ENCODE results near the gene ABAT.
"Not testable (repeated sequence)": the region's sequence is repeated elsewhere in the genome, so short reads cannot be mapped to it uniquely, and the experiment has no call there.

Gene ABAT

GRCh38 chr16:8785408-8785807, 111.0 kb downstream of the ABAT start:
- DNase-seq (ENCODE audit: low read depth in 2 of 2) = no peak

- DNase-seq (ENCODE audit: low read depth in 2 of 2) = not testable (repeated sequence)
These were observed 111.9 kb downstream of the ABAT start for GRCh38 chr16:8786316-8786715.

- DNase-seq (ENCODE audit: low read depth in 2 of 2) = no peak
These were observed 114.3 kb downstream of the ABAT start for GRCh38 chr16:8788578-8789172.

GRCh38 chr16:8795091-8795490, 120.7 kb downstream of the ABAT start:
- no peak for DNase-seq (ENCODE audit: low read depth in 2 of 2)

GRCh38 chr16:8795818-8796217, 121.4 kb downstream of the ABAT start:
- no peak for DNase-seq (ENCODE audit: low read depth in 2 of 2)

GRCh38 chr16:8796469-8797363, 122.3 kb downstream of the ABAT start:
- DNase-seq (ENCODE audit: low read depth in 2 of 2) = no peak

GRCh38 chr16:8797364-8798173, 123.2 kb downstream of the ABAT start, which contains the start of the genes PMM2 and TMEM186:
PMM2 (plus strand) TSS chr16:8797839; CDS start chr16:8797883, 44 bp downstream.
TMEM186 (minus strand) TSS chr16:8797639; CDS start chr16:8797614, 25 bp downstream.
- peak; percentile 89 to 95 for DNase-seq (ENCODE audit: low read depth in 2 of 2)

GRCh38 chr16:8798174-8798527, 123.7 kb downstream of the ABAT start:
- DNase-seq (ENCODE audit: low read depth in 2 of 2) = peak in 1 of 2 donors; percentile 11

GRCh38 chr16:8798535-8799157, 124.2 kb downstream of the ABAT start:
- no peak for DNase-seq (ENCODE audit: low read depth in 2 of 2)

- DNase-seq (ENCODE audit: low read depth in 2 of 2) = no peak
These were observed 127.3 kb downstream of the ABAT start for GRCh38 chr16:8801701-8802100.

GRCh38 chr16:8803733-8804132, 129.3 kb downstream of the ABAT start:
- not testable (repeated sequence) for DNase-seq (ENCODE audit: low read depth in 2 of 2)

- DNase-seq (ENCODE audit: low read depth in 2 of 2) = no peak
These were observed 129.9 kb downstream of the ABAT start for GRCh38 chr16:8804313-8804712.

- DNase-seq (ENCODE audit: low read depth in 2 of 2) = no peak
These were observed 132.0 kb downstream of the ABAT start for GRCh38 chr16:8806272-8806983.

- DNase-seq (ENCODE audit: low read depth in 2 of 2) = no peak
These were observed 132.8 kb downstream of the ABAT start for GRCh38 chr16:8807189-8807588.

GRCh38 chr16:8808009-8808408, 133.6 kb downstream of the ABAT start:
- no peak for DNase-seq (ENCODE audit: low read depth in 2 of 2)

- DNase-seq (ENCODE audit: low read depth in 2 of 2) = no peak
These were observed 134.4 kb downstream of the ABAT start for GRCh38 chr16:8808613-8809353.

- DNase-seq (ENCODE audit: low read depth in 2 of 2) = no peak
These were observed 137.9 kb downstream of the ABAT start for GRCh38 chr16:8812162-8812843.

- DNase-seq (ENCODE audit: low read depth in 2 of 2) = no peak
These were observed 139.8 kb downstream of the ABAT start for GRCh38 chr16:8814095-8814806.

Measured in stimulated activated CD8-positive, alpha-beta memory T cell treated with anti-CD3 and anti-CD28 coated beads, Interleukin-2, amount 100 ng/mL, for 48 hours (primary cell).